Karpas-422 (cell line): Measurements from ENCODE around the gene OR6V1. TPM values are rescaled to one million over a fixed set of nuclear protein-coding genes. Genes with fewer than 3 reads are reported as not detected.

Experiments
- total RNA-seq: library from RNA; depleted of rRNA; stranded (reverse); fragments of >200 nt; shearing (Covaris generic); gene quantifications from 2 replicates; pipeline ENCODE4 v1.2.3, GENCODE V29; 2014; ENCODE audit warnings: low replicate concordance; rRNA removed

The OR6V1 gene
- total RNA-seq, 1 experiment from 2014 or later: not detected

Other genes with a start within 250 kb of the OR6V1 start
- not detected in 2 replicates for gene EPHB6, start 197.3 kb upstream of the OR6V1 start, total RNA-seq
- 0.07 TPM in 1 of 2 replicates, not detected in the other for gene TRPV6, start 166.6 kb upstream of the OR6V1 start, total RNA-seq
- not detected in 2 replicates for gene TRPV5, start 118.6 kb upstream of the OR6V1 start, total RNA-seq
- gene LLCFC1, start 112.9 kb upstream of the OR6V1 start, total RNA-seq: not detected in 2 replicates
- 0.36 TPM in 1 of 2 replicates, not detected in the other for gene KEL, start 90.0 kb upstream of the OR6V1 start, total RNA-seq
- not detected in 2 replicates for gene OR9A2, start 25.2 kb upstream of the OR6V1 start, total RNA-seq
- gene PIP, start 79.7 kb downstream of the OR6V1 start, total RNA-seq: not detected in 2 replicates
- gene TAS2R39, start 131.1 kb downstream of the OR6V1 start, total RNA-seq: not detected in 2 replicates
- not detected in 2 replicates for gene TAS2R40, start 169.7 kb downstream of the OR6V1 start, total RNA-seq
- gene GSTK1, start 211.1 kb downstream of the OR6V1 start, total RNA-seq: 156 and 174 TPM in 2 replicates
- gene TMEM139, start 232.6 kb downstream of the OR6V1 start, total RNA-seq: not detected in 2 replicates
- gene CASP2, start 236.0 kb downstream of the OR6V1 start, total RNA-seq: 22.3 and 23.4 TPM in 2 replicates